Measurements from ENCODE around the gene MYO15A.
A peak's percentile ranks its signal among the peaks of the same experiment; 100 is the strongest.

Gene MYO15A

DNA sequence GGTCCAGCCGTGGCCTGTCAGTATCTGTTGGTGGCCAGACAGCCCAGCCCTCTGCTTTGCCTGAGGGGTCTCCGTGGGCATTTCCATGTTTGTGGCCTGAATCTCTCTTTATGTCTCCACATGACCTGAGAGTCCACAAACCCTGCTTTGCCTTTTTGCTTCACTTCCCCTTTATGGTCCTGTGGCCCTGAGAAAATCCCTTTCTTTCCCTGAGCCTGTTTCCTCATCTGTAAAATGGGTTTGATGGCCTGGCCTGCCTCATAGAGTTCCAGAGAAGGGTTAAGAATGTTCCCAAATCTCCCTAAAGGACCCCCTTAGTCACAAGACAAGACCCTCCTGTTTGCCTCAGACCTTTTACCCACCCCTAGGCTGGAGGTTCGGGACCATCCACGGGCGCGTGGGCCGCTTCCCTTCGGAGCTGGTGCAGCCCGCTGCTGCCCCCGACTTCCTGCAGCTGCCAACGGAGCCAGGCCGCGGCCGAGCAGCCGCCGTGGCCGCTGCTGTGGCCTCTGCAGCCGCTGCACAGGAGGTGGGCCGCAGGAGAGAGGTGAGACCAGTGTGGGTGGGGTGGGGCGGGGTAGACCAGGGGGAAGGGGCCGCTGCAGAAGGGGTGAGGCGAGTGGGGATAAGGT is 48.9 kb downstream of the MYO15A start:
- in situ Hi-C loops (cut with HindIII; ENCODE audit: low sequenced_read_pairs) = no loop called here
- DNase-seq (ENCODE audit: low read depth) = no peak
- TF ChIP-seq, protein P1, sequence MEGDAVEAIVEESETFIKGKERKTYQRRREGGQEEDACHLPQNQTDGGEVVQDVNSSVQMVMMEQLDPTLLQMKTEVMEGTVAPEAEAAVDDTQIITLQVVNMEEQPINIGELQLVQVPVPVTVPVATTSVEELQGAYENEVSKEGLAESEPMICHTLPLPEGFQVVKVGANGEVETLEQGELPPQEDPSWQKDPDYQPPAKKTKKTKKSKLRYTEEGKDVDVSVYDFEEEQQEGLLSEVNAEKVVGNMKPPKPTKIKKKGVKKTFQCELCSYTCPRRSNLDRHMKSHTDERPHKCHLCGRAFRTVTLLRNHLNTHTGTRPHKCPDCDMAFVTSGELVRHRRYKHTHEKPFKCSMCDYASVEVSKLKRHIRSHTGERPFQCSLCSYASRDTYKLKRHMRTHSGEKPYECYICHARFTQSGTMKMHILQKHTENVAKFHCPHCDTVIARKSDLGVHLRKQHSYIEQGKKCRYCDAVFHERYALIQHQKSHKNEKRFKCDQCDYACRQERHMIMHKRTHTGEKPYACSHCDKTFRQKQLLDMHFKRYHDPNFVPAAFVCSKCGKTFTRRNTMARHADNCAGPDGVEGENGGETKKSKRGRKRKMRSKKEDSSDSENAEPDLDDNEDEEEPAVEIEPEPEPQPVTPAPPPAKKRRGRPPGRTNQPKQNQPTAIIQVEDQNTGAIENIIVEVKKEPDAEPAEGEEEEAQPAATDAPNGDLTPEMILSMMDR (IDR thresholded peaks at IDR 0.05; ENCODE audit: low read depth, low read length, missing control alignments) = no peak
- H3K4me3 ChIP-seq (ENCODE audit: low read depth, low read length) = no peak overlapping the region

DNA sequence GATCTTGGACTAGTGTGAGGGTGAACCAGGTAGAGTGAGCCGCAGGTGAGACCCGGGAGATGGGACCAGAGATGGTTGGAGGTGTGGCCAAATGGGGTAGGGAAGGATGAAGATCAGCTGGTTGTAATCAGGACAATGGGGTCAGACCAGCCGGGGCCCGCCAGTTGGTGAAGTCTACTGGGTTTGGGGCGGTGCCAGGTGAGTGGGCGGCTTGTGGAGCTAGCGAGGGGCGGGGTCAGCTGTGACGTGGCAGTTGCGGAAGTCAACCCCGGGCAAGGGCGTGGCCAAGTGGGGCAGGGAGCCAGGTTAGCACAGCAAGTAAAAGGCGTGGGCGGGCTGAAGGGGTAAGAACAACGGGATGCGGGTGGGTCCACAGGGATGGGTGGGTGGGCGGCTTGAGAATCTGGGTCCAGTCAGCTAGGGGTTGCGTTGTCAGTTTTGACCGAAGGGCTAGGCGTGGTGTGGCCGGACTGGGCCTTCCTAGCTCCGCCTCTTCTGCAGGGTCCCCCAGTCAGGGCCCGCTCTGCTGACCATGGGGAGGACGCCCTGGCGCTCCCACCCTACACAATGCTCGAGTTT is 49.6 kb downstream of the MYO15A start:
- in situ Hi-C loops (cut with HindIII; ENCODE audit: low sequenced_read_pairs) = no loop called here
- TF ChIP-seq, protein P1 (IDR thresholded peaks at IDR 0.05; ENCODE audit: low read depth, low read length, missing control alignments) = no peak

DNA sequence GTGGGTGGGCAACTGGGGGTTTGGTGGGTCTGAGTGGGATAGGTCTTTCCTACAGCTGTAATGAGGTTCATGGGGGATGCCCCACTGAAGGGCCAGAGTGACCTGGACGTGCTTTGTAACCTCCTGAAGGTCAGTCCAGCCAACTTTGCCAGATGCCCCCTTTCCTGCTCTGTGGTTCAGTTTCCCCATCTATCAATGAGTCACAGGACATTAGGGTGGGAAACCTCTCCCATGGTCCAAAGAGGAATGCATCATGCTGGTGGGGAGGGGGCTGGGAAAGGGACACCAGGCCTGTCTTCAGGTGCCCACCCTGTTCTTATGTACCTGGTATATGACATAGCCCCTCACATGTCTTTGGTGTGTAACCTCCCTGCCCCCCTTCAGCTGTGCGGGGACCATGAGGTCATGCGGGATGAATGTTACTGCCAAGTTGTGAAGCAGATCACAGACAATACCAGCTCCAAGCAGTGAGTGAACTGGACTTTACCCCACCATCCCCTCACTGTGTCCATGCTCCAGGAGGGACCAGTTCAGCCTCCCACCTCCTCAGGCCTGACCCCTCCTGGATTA is 51.1 kb downstream of the MYO15A start:
- no peak for DNase-seq (ENCODE audit: low read depth)
- in situ Hi-C loops (cut with HindIII; ENCODE audit: low sequenced_read_pairs) = no loop called here
- TF ChIP-seq, protein P1 (IDR thresholded peaks at IDR 0.05; ENCODE audit: low read depth, low read length, missing control alignments) = no peak
- no peak overlapping the region for H3K4me3 ChIP-seq (ENCODE audit: low read depth, low read length)

More for the DNA sequence above, 49.6 kb downstream of the MYO15A start:
- peak overlapping the region; percentile 22 for H3K4me3 ChIP-seq (ENCODE audit: low read depth, low read length)
- peak; percentile 23 for DNase-seq (ENCODE audit: low read depth)

DNA sequence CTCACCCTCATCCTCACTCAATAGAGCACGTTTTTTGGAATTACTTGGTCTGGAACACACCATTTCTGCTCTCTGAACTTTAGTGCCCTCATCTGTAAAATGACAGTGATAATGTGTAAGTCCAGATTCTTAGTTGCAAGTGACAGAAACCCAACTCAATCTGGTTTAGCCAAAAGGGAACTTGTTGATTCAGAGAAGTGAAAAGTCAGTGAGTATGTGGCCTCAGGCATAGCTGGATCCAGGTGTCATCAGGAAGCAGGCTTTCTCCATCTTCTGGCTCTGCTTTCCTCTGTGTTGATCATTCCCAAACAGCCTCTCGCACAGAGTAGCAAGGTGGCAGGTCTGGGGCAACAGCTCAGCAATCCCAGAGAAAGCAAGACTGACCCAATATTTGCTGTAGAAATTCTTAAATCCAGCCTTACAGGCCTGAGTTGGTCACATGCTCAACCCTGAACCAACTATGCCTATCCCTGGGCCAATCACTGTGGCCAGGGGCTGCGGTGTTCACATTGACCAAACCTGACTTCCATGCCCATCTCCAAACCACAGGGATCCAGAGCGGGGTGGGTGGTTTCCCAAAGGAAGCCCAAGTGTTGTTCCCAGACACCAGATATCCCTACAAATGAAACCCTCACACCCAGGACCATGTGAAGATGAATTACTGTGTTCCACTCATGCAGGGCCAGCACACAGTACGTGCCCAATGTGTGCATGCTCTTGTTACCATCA is 51.7 kb downstream of the MYO15A start:
- in situ Hi-C loops (cut with HindIII; ENCODE audit: low sequenced_read_pairs) = no loop called here
- DNase-seq (ENCODE audit: low read depth) = no peak
- no peak overlapping the region for H3K4me3 ChIP-seq (ENCODE audit: low read depth, low read length)
- TF ChIP-seq, protein P1 (IDR thresholded peaks at IDR 0.05; ENCODE audit: low read depth, low read length, missing control alignments) = no peak

DNA sequence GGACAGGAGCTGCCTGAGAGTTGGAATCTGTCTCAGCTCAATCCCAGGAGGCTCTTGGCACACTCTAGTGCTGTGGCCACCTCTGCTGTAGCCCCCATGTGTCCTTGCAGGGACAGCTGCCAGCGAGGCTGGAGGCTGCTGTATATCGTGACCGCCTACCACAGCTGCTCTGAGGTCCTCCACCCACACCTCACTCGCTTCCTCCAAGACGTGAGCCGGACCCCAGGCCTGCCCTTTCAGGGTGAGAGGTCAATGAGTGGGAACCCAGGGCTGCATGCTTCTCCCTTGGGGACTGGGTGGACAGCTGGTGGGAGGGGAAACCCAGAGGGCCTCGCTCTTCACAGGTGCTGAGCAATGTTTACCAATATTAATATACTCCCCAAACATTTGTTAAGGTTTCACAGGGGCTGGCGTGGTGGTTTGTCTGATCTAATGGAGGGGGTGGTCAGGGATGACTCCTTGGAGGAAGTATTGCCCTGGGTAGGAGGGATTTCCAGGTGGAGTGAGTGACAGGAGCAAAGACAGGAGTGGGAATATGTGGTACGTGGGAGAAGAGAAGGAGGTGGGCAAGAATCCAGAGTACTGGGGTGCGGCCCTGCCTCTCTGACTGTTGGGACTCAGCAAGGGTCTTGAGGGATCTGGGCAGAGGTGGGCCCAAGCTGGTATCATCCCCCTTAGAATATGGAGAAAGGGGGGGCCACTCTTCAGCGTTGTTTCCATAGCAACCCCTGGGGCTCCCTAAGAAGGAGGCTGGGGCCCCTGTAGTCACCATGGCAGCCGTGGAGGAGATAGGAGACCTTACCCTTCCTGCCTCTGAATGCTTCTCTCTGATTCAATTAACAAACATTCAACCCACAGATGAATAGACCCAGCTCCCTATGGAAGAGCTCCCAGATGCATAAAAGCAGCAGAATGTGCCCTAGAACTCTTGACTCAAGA is 52.9 kb downstream of the MYO15A start:
- DNase-seq (ENCODE audit: low read depth) = no peak
- no peak overlapping the region for H3K4me3 ChIP-seq (ENCODE audit: low read depth, low read length)
- in situ Hi-C loops (cut with HindIII; ENCODE audit: low sequenced_read_pairs) = no loop called here
- TF ChIP-seq, protein P1 (IDR thresholded peaks at IDR 0.05; ENCODE audit: low read depth, low read length, missing control alignments) = no peak

DNA sequence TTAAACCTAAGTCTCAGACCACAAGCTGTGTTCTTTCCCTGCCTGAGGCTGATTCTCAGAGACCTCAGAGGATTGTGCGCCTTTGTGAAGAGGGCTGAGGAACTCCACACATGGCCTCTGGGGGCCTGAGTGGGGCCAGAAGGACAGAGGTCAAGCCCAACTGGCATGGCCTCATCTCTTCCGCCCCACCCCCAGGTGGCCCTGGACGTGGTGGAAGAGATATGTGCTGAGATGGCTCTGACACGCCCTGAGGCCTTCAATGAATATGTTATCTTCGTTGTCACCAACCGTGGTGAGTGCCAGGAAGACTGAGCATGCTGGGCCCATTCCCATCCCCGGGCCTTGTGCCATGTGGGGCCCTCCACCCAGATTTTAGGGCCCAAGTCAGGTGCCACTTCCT is 55.0 kb downstream of the MYO15A start:
- H3K4me3 ChIP-seq (ENCODE audit: low read depth, low read length) = no peak overlapping the region
- no peak for DNase-seq (ENCODE audit: low read depth)
- in situ Hi-C loops (cut with HindIII; ENCODE audit: low sequenced_read_pairs) = no loop called here
- TF ChIP-seq, protein P1 (IDR thresholded peaks at IDR 0.05; ENCODE audit: low read depth, low read length, missing control alignments) = no peak

Data from astrocyte of the cerebellum (primary cell).